Medulla oblongata (tissue), 1 donor: Measurements from ENCODE around the gene MRPS17.
"Not testable (repeated sequence)": the region's sequence is repeated elsewhere in the genome, so short reads cannot be mapped to it uniquely, and the experiment has no call there.

Experiments used
- DNase-seq: peaks from one replicate; pipeline ENCODE4 v3.0.0-alpha.2; 2015; ENCODE audit errors: extremely low spot score

Gene MRPS17

GRCh38 chr7:55951637-55952351 lies at the start of gene MRPS17:
Gene MRPS17 (plus strand): TSS chr7:55951877. CDS start chr7:55953196, 1,319 bp downstream.
- peak; percentile 88 for DNase-seq

GRCh38 chr7:55903985-55904759 lies 47.5 kb upstream of the MRPS17 start:
- no peak for DNase-seq

GRCh38 chr7:55912748-55913158 lies 38.9 kb upstream of the MRPS17 start:
- peak; percentile 84 for DNase-seq

DNA sequence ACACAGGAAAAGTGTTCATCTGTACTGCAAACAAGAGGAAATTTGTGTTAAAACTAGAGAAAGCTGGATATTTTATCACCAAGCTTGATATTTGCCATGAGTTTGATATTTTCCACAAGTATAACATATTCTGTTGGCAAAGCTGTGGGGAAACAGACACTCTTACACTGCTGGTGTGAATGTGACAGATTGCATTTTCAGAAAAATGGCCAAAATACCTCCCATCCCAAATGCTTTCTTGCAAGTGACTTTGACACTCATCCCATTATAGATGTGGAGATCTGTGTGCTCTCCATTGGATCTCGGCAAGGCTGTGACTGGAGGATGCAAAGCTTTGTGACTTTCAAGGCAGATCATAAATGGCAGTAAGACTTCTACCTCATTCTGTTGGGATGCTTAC lies 33.9 kb upstream of the MRPS17 start:
- no peak for DNase-seq

GRCh38 chr7:55928006-55928767 lies 23.5 kb upstream of the MRPS17 start:
- DNase-seq, result no peak

DNA sequence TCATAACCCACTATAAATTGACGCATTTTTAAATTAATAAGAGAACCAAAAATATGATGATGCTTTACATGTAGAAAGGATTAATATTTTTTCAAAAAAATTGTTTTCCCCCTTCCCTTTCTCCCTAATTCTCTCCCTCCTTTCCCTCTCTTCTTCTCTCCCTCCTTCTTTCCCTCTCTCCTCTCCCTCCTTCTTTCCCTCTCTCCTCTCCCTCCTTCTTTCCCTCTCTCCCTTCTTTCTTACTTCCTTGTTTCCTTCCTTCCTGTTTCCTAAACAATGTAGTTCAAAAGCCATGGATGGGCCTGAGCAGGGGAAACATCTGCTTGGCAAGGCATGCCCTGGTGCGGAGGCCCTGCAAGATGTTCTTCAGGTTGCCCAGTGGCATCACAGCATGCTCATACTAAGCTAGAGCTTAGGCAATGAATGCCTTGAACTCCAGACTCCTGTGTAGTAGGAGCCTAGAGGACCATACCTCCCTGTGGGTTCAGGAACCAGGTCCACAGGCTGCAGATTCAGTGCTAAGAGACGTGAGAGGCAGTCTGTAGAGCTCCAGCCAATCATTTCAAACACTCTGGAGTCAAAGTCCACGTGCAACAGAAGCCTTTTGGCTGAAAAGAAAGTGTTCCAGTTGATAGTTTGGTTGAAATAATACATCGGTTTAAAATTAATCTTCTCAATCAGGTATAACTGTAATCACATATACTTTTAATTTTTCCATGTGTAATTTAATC lies 20.1 kb upstream of the MRPS17 start:
- DNase-seq, result no peak

GRCh38 chr7:55939514-55940123 lies 12.1 kb upstream of the MRPS17 start:
- DNase-seq, result no peak

DNA sequence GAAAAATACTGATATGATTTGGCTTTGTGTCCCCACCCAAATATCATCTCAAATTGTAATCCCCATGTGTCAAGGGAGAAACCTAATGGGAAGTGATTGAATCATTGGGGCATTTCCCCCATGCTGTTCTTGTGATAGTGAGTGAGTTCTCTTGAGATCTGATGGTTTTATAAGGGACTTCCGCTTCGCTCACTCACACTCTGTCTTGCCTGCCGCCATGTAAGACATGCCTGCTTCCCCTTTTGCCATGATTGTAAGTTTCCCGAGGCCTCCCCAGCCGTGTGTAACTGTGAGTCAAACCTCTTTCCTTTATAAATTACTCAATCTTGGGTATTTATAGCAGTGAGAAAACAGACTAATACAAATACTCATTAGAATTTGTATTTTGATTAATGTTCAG lies 5.1 kb upstream of the MRPS17 start:
- no peak for DNase-seq

- DNase-seq, result not testable (repeated sequence)
Observed at GRCh38 chr7:55952352-55952671, 635 bp downstream of the MRPS17 start.

GRCh38 chr7:55953707-55954475 lies 2.2 kb downstream of the MRPS17 start:
- no peak for DNase-seq

DNA sequence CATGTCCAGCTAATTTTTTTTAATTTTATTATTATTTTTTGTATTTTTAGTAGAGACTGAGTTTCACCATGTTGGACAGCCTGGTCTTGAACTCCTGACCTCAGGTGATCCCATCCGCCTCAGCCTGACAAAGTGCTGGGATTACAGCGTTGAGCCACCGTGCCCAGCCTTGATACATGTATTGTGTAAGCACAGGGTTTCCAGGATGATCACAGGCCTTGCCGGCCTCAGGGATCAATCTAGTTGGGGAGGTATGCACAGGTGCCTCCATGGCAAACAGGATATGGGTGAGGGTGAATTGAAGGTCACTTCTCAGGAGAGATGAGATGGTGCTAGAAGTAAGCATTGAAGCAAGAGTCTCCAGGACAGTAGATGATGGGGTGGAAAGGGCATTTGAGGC lies 5.5 kb downstream of the MRPS17 start:
- no peak for DNase-seq

DNA sequence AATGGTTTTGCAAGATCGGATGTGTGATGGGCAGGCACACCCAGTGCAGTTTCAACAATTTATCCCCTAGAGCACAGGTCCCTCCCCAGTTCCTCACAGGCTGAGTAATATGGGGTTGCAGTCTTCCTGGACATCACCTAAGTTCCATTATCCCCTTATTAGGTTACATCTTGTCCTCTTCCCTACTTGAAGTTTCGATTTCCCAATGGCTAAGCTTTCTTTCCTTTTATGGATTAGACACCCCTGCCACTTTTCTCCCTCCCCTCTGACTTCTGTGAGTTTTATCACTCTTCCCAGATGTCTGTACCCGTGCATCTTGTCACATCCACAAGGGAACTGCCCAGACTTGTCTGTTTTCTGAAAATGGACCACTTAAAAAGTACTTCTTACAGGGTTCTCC lies 10.3 kb downstream of the MRPS17 start:
- no peak for DNase-seq

DNA sequence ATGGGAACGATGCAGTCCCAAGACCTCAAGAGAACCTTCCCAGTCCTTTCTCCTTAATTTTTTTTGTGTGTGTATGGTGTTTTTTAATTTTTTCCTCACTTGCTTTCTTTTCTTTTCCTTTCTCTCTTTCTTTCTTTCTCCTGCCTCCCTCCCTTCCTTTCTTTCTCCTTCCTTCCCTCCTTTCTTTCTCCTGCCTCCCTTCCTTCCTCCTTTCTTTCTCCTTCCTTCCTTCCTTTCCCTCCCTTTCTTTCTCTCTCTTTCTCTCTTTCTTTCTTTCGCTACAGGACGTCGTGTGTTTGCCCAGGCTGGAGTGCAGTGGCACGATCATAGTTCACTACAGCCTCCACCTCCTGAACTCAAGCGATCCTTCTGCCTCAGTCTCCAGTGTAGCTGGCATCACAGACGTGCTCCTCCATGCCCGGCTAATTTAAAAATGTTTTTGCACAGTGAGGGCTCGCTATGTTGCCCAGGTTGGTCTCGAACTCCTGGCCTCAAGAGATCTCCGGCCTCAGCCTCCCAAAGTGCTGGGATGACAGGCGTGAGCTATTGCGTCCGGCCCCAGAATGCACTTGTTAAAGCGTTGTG lies 12.0 kb downstream of the MRPS17 start:
- DNase-seq, result no peak

GRCh38 chr7:55964261-55965099 lies 12.8 kb downstream of the MRPS17 start, which contains the start of gene NIPSNAP2:
Gene NIPSNAP2 (plus strand): TSS chr7:55964585. CDS start chr7:55964610, 25 bp downstream.
- DNase-seq, result peak; percentile 67

DNA sequence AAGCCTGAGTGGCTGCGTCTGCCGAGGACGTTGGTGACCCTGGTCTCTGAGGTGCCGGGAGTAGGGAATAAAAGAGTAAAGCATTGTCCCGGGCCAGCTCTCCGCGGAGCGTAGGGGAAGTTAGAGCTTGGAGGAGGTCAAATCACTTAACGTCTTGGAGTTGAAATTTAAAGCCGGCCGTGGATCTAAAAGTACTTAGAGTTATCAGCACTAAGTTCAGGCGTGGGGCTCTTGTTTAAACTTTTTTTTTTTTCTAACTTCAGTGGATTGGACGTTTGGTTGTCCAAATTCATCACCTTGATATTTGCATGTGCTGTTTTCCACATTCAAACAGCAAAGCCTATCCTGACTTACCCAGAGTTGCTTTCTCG lies 13.4 kb downstream of the MRPS17 start:
- no peak for DNase-seq

- peak; percentile 68 for DNase-seq
Observed at GRCh38 chr7:55965805-55966421, 14.2 kb downstream of the MRPS17 start.

- DNase-seq, result no peak
Observed at GRCh38 chr7:55966851-55967250, 15.2 kb downstream of the MRPS17 start.

GRCh38 chr7:55969391-55969790 lies 17.7 kb downstream of the MRPS17 start:
- no peak for DNase-seq

DNA sequence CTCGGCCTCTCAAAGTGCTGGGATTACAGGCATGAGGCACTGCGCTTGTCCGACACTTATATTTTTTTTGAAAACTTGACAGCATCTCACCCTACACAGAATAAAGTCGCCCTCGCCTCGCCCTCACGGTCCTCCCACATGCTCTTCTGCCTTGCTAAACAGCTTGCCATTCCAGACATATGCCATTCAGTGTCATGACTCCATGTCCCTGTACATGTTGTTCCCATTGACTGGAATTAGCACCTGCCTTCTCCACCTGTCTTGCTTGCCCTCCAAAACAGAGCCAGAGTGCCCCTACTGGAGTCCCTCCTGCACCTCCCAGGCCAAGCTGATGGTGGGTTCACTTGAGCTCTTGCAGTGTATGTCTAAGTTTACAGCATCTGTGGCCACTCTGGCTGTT lies 18.9 kb downstream of the MRPS17 start:
- DNase-seq, result no peak
